22Rv1 (cell line): ENCODE measurements around the gene CHRNB1.
"Not testable (repeated sequence)": the region's sequence is repeated elsewhere in the genome, so short reads cannot be mapped to it uniquely, and the experiment has no call there.

ENCODE experiments used
- H3K27ac ChIP-seq: fragments of 450-650 bp; 2 replicates; pipeline ENCODE4 v1.5.1; 2017
- ZFX ChIP-seq: fragments of 450-650 bp; IDR thresholded peaks from 2 replicates; pipeline ENCODE4 v1.6.1; 2017; ENCODE audit warnings: antibody characterized with exemption, borderline replicate concordance
- TF ChIP-seq, protein P1 (sequence below): fragments of 450-650 bp; IDR thresholded peaks from 2 replicates; pipeline ENCODE4 v1.5.1; 2017; ENCODE audit warnings: mild to moderate bottlenecking

The CHRNB1 gene

DNA sequence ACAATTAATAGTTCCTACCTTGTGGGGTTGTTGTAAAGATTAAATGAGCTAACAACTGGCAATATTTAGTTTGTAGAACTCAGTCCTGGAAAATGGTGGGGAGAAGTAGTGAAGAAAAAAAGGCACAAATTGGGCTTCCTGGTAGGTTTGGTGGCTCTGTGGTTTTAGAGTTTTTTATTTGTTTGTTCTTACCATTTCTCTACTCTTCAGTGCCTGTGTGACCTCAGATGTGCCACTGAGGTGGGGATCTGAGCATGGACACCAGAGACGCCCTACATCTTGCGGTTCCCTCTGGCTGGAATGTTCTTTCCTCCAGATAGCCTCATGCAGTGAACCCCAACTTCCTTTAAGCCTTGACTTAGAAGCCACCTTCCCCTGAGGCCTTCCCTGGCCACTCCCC, 26.9 kb downstream of the CHRNB1 start:
- no peak for TF ChIP-seq ZFX
- TF ChIP-seq, protein P1, sequence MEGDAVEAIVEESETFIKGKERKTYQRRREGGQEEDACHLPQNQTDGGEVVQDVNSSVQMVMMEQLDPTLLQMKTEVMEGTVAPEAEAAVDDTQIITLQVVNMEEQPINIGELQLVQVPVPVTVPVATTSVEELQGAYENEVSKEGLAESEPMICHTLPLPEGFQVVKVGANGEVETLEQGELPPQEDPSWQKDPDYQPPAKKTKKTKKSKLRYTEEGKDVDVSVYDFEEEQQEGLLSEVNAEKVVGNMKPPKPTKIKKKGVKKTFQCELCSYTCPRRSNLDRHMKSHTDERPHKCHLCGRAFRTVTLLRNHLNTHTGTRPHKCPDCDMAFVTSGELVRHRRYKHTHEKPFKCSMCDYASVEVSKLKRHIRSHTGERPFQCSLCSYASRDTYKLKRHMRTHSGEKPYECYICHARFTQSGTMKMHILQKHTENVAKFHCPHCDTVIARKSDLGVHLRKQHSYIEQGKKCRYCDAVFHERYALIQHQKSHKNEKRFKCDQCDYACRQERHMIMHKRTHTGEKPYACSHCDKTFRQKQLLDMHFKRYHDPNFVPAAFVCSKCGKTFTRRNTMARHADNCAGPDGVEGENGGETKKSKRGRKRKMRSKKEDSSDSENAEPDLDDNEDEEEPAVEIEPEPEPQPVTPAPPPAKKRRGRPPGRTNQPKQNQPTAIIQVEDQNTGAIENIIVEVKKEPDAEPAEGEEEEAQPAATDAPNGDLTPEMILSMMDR = no peak
- no peak overlapping the region for H3K27ac ChIP-seq

DNA sequence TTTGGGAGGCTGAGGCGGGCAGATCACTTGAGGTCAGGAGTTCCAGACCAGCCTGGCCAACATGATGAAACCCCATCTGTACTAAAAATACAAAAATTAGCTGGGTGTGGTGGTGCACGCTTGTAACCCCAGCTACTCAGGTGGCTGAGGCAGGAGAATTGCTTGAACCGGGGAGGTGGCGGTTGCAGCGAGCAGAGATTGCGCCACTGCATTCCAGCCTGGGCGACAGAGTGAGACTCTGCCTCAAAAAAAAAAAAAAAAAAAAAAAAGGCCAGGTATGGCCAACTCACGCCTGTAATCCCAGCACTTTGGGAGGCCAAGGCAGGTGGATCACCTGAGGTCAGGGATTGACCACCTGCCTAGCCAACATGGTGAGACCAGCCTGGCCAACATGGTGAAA, 29.9 kb downstream of the CHRNB1 start:
- not testable (repeated sequence) for H3K27ac ChIP-seq

DNA sequence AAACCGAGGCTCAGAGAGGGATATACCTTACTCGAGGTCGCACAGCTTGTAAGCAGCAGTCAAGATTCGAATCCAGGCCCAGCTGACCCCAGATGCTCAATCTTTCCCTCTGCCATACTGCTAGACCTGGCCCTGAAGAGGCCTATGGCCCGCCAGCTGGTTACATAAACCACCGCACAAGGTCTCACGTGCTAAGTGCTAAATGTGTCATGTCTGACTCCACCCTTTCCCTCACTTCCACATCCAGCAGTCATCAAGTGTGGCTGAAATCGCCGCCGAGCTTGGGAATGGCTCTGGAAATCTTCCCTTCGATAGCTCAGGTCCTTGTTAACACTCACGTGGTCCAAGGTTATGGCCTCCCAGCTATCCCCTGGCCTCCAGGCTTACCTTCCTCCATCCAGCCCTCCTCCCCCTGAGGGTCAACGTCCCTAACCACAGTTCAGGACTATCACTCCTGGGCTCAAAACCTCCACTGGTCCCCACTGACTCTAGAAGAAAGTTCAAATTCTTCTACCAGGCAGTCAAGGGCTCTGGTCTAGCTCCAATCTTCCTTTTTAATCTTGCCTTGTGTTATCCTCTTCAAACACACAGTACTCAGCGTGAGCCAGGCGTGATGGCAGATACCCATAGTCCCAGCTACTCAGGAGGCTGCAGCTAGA, 31.0 kb downstream of the CHRNB1 start:
- peak overlapping the region; percentile 25; the same call in 1 of the 2 replicates for H3K27ac ChIP-seq
- no peak for TF ChIP-seq ZFX
- TF ChIP-seq, protein P1 = no peak

DNA sequence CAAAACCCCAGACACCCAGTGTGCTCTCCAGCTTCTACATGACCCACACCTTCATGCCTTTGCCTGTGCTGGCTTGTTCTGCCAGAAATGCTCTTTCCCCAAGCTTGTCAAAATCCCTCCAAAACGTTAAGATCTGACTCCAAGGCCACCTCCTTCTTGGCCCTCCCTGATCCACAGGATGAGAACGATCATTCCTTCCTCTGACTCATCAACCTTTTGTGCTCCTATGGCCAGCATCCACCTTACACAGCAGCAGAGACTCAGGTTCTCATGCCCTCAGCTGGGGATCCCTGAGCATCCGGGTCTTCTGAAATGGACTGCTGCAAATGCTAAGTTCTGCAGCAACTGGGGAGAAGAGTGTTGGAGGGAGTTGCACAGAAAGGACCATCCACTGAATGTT, 31.6 kb downstream of the CHRNB1 start:
- peak overlapping the region; percentile 25; the same call in 1 of the 2 replicates for H3K27ac ChIP-seq
- TF ChIP-seq ZFX = no peak
- TF ChIP-seq, protein P1 = no peak

DNA sequence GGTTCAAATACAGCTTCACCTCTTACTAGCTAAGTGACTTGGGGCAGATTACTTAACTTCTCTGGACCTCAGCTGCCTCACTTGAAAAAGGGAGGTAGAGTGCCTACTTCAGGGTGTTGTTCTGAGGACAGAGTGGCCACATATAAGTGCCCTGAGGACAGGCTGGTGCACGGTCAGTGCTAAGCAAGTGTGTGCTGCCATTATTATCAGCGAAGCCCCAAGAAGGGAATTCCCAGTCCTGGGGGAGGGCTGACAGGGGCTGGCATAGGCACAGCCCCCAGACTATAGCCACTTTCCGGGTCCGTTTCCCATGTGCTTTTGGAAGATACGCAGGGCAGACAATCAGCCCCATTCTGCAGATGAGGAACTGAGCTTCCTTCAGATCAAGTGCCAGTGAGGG, 32.1 kb downstream of the CHRNB1 start:
- peak overlapping the region; percentile 25; the same call in 1 of the 2 replicates for H3K27ac ChIP-seq

DNA sequence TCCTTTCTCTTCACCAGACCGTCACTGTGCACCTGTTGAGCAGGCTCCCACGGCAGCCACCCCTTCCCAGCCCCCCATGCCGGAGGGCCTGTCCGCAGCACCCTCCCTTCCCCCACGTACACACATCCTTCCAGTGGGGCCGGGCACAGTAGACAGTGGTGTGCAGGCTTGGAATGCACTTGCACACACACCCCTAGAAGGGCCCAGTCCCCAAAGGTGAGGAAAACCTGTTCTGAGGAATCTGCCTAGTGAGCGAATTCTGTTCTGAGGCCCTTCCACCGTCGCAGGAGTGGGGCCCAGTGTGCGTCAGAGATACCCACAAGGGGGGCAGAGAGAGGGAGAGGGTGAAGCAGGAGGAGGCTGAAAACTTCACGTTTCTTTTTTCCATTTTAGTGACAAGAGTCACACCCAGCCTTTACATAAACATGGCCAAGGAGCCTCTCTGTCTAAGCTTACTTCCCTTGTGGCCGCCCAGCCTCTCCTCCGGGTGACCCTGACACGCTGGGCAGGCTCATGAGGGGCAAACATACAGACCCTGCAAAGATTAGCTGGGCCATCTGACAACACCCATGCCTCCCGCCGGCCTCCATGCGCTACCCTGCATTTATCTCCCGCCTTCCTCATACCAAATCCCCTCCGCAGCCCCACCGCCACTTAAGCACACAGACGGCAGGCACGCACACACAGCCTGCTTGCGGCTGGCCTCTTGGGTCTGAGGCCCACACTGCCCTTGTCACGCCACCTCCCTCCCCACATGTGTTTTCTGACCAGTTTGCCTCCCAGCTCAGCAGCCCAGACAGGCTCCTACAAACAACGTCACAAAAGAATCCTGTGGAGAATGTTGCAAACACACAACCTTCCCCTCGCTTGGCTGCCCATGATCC, 32.8 kb downstream of the CHRNB1 start:
- H3K27ac ChIP-seq = peak overlapping the region; percentile 86; the same call in 1 of the 2 replicates
- TF ChIP-seq ZFX = no peak
- TF ChIP-seq, protein P1 = no peak

More for the DNA sequence above, 32.1 kb downstream of the CHRNB1 start:
- no peak for TF ChIP-seq ZFX
- TF ChIP-seq, protein P1 = no peak

DNA sequence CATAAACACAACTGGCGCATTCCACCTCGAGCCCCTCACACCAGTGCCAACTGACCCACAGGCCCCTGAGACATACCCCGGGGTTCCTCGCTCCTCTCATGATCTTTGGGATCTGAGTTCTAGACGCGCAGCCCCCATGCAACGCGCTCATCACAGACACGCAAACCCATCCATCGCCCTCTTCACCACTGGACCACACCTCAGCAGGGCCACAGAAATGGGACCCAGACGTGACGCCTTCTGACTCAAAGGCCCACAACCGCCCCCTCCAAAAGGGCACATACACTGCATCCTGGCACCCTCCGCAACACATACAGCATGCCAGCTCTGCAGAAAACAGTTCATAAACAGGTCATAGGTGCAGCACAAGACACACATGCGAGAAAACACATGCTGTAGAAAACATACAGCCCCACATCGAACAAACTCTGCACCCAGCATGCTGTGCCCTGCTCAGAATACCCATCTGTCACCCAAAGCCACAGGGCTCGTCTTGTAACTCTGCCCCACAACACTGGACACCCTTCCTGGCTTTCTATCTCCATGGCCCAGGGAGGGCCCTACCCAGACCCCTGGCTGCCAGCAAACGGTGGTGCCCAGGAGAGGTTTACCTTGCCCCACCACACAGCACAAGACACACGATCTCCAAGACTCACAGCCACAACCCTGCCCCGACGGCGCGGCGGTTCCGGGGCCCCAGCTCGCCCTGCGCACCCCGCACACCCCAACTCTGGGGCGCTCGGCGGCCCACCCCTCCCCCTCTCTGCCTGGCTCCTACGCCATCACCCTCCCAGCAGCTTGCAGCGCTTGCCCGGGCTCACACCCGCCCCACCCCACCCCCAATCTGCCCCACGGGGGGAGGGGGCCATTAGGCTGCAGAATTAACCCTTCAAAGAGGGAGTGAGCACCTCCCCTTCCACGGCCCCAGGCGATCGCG, 33.7 kb downstream of the CHRNB1 start:
- H3K27ac ChIP-seq = peak overlapping the region; percentile 86
- no peak for TF ChIP-seq ZFX
- TF ChIP-seq, protein P1 = no peak
